Body of pancreas (tissue), 4 donors: Measurements from ENCODE around the gene NF2.

Source experiments
- POLR2A ChIP-seq, 3 donors: fragments of 450-650 bp; IDR thresholded peaks; one replicate each; pipeline ENCODE4 v1.6.1; 2016; ENCODE audit warnings: antibody characterized with exemption in 3 of 3, mild to moderate bottlenecking in 2 of 3
- TF ChIP-seq, protein P1 (sequence below), 7 experiments: fragments of 450-650 bp in 4 of 7; fragments of 200-600 bp in 3 of 7; sonication (generic) in 3 of 7; IDR thresholded peaks; one replicate each; pipeline ENCODE4 v1.5.1; 2016 to 2019; ENCODE audit warnings: antibody characterized with exemption in 7 of 7

GRCh38 chr22:29716814-29717545 lies 113.5 kb downstream of the NF2 start:
- TF ChIP-seq, protein P1, sequence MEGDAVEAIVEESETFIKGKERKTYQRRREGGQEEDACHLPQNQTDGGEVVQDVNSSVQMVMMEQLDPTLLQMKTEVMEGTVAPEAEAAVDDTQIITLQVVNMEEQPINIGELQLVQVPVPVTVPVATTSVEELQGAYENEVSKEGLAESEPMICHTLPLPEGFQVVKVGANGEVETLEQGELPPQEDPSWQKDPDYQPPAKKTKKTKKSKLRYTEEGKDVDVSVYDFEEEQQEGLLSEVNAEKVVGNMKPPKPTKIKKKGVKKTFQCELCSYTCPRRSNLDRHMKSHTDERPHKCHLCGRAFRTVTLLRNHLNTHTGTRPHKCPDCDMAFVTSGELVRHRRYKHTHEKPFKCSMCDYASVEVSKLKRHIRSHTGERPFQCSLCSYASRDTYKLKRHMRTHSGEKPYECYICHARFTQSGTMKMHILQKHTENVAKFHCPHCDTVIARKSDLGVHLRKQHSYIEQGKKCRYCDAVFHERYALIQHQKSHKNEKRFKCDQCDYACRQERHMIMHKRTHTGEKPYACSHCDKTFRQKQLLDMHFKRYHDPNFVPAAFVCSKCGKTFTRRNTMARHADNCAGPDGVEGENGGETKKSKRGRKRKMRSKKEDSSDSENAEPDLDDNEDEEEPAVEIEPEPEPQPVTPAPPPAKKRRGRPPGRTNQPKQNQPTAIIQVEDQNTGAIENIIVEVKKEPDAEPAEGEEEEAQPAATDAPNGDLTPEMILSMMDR (IDR thresholded peaks at IDR 0.05): no peak
- TF ChIP-seq POLR2A (IDR thresholded peaks at IDR 0.05): no peak
